SU-DHL-6 (cell line): ENCODE results near the gene FANCG.

Source experiments
- H2AFZ ChIP-seq: fragments of 200-600 bp; sonication (generic); 2 replicates; pipeline ENCODE4 v1.6.1; 2014; ENCODE audit warnings: low read depth, mild to moderate bottlenecking, moderate library complexity, mixed read lengths, antibody characterized with exemption, low read length; ENCODE audit not compliant: severe bottlenecking
- H3F3A ChIP-seq: fragments of 200-600 bp; shearing (Covaris generic); 2 replicates; pipeline ENCODE4 v1.6.0; 2016; ENCODE audit warnings: antibody characterized with exemption, mild to moderate bottlenecking; ENCODE audit not compliant: insufficient read depth
- H3K27ac ChIP-seq: fragments of 200-600 bp; sonication (generic); 2 replicates; pipeline ENCODE4 v1.5.1; 2016; ENCODE audit warnings: low read depth, mild to moderate bottlenecking, low read length, moderate library complexity, mixed read lengths
- H3K27me3 ChIP-seq: fragments of 200-600 bp; sonication (generic), shearing (Covaris generic); 2 replicates; pipeline ENCODE4 v1.6.0; 2014; ENCODE audit warnings: mild to moderate bottlenecking, low read length
- H3K36me3 ChIP-seq: fragments of 200-600 bp; sonication (generic); 2 replicates; pipeline ENCODE4 v1.6.1; 2014; ENCODE audit warnings: mild to moderate bottlenecking, low read length, mixed read lengths
- H3K4me2 ChIP-seq: fragments of 300-600, 200-600 bp; shearing (Covaris generic), sonication (generic); 2 replicates; pipeline ENCODE4 v1.6.0; 2014; ENCODE audit warnings: low read length, low read depth, mild to moderate bottlenecking; ENCODE audit not compliant: poor library complexity, severe bottlenecking
- H3K4me3 ChIP-seq: fragments of 200-600 bp; sonication (generic); 2 replicates; pipeline ENCODE4 v1.5.1; 2014; ENCODE audit warnings: antibody characterized with exemption, low read length, mild to moderate bottlenecking, mixed read lengths; ENCODE audit not compliant: insufficient read depth, poor library complexity, severe bottlenecking
- H3K79me2 ChIP-seq: fragments of 200-600 bp; sonication (generic); 2 replicates; pipeline ENCODE4 v1.6.1; 2014; ENCODE audit warnings: mild to moderate bottlenecking, low read length, moderate library complexity; ENCODE audit not compliant: insufficient read depth
- H3K9ac ChIP-seq: fragments of 200-600 bp; sonication (generic); 2 replicates; pipeline ENCODE4 v1.7.0; 2014; ENCODE audit warnings: mild to moderate bottlenecking, low read length
- H3K9me2 ChIP-seq: fragments of 200-600 bp; sonication (generic); replicated peaks from 2 replicates; pipeline ENCODE4 v1.6.1; 2014; ENCODE audit warnings: low read length; ENCODE audit not compliant: insufficient read depth
- H3K9me3 ChIP-seq: fragments of 200-600 bp; sonication (generic); 2 replicates; pipeline ENCODE4 v1.6.1; 2014; ENCODE audit warnings: low read length, mixed read lengths; ENCODE audit not compliant: insufficient read depth
- H4K20me1 ChIP-seq: fragments of 200-600 bp; sonication (generic); 2 replicates; pipeline ENCODE4 v1.6.1; 2014; ENCODE audit warnings: low read depth, mild to moderate bottlenecking, antibody characterized with exemption, low read length, moderate library complexity, mixed read lengths
- CTCF ChIP-seq: fragments of 200-600 bp; sonication (generic); IDR thresholded peaks from one replicate; pipeline ENCODE4 v1.5.1; 2017; ENCODE audit warnings: antibody characterized with exemption, mild to moderate bottlenecking, low read length, moderate library complexity; ENCODE audit not compliant: insufficient read depth, poor library complexity, severe bottlenecking
- EZH2phosphoT487 ChIP-seq: fragments of 200-600 bp; sonication (generic), shearing (Covaris generic); conservative IDR thresholded peaks from 2 replicates; pipeline ENCODE4 v1.6.1; 2018; ENCODE audit warnings: mild to moderate bottlenecking, antibody characterized with exemption, low read length, moderate library complexity, mixed read lengths

The FANCG gene

GRCh38 chr9:35069020-35069419 lies 10.7 kb downstream of the FANCG start:
- Histone ChIP-seq H3K9me2 (no peaks in the 10 kb centered on the region), H3K4me3 (no peak overlapping the region), H3K36me3 (peaks cover 33% of the 10 kb centered on the region), H3K9me3 (no peaks in the 10 kb centered on the region), H3F3A (peaks cover 20% of the 10 kb centered on the region), H3K27me3 (no peaks in the 10 kb centered on the region), H3K27ac (no peak overlapping the region), H3K4me2 (no peak overlapping the region), H2AFZ (no peak overlapping the region), H3K9ac (no peak overlapping the region), H3K79me2 (peaks cover 54% of the 10 kb centered on the region), H4K20me1 (peaks cover 44% of the 10 kb centered on the region)
- TF ChIP-seq CTCF (no peak), EZH2phosphoT487 (no peak)

DNA sequence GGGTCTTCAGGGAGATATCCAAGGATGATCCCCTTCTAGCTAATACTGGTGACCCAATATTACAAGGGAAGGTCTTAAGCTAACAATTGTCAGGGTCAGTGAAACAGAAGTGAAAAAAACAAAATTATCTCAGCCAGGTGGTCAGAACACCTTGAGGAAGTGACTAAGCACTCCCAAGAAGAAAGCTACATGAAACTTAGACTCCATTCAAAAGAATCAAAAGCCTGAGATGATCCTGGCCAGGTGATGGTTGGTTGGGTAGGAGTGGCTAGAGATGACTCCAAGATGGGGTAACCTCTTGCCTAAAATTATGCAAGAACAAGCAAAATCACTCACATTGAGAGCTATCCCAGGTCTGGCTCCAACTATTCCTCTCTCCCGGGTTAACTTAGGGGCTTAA lies 12.7 kb downstream of the FANCG start:
- Histone ChIP-seq H3K79me2 (peaks cover 54% of the 10 kb centered on the region), H4K20me1 (peaks cover 44% of the 10 kb centered on the region), H3K4me3 (no peak overlapping the region), H3K9me2 (no peaks in the 10 kb centered on the region), H3K9ac (no peak overlapping the region), H3K27me3 (no peaks in the 10 kb centered on the region), H3K9me3 (no peaks in the 10 kb centered on the region), H3K4me2 (no peak overlapping the region), H3F3A (peaks cover 10% of the 10 kb centered on the region), H2AFZ (no peak overlapping the region), H3K36me3 (peaks cover 51% of the 10 kb centered on the region), H3K27ac (no peak overlapping the region)
- TF ChIP-seq EZH2phosphoT487 = no peak
- no peak for TF ChIP-seq CTCF

DNA sequence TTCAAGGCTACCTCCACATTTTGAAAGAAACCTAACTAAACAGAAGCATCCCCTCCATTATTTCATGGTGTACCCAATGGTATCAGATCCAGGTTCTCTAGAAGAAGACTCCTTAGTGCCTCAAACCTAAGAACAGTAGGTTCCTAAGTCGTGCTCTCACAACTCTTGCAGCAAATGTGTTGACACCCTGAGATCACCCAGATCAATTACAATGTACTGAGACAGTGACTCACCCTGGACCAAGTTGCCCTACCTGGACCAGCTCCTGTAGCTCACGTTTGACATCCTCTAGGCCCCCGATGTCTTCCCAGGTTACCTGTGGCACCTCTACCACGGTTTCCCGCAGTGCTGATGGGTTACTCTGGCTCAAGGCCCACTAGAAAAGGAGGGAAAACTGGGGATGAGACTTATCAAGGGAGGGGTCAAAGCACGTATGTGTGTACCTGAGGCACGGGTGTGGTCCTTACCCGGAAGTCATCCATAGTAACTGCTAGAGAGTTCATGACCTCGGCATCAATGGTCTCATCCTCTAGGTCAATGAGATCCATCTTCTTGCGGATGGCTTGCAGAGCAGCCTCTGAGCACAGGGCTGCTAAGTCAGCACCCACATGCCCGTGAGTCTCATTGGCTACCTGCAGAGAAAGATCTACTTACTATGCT lies 19.1 kb downstream of the FANCG start:
- TF ChIP-seq CTCF (no peak), EZH2phosphoT487 (no peak)
- H3K27ac ChIP-seq = no peak overlapping the region
- H3K9ac ChIP-seq = no peak overlapping the region
- H3K4me3 ChIP-seq = no peak overlapping the region
- H4K20me1 ChIP-seq = no peaks in the 10 kb centered on the region
- H3K9me3 ChIP-seq = no peaks in the 10 kb centered on the region
- H3K9me2 ChIP-seq = no peaks in the 10 kb centered on the region
- H3K27me3 ChIP-seq = no peaks in the 10 kb centered on the region
- no peaks in the 10 kb centered on the region for H3K79me2 ChIP-seq
- H3K4me2 ChIP-seq = no peak overlapping the region
- H2AFZ ChIP-seq = no peak overlapping the region
- H3F3A ChIP-seq = peaks cover 5% of the 10 kb centered on the region; the same call in 1 of the 2 replicates
- peaks cover 81% of the 10 kb centered on the region for H3K36me3 ChIP-seq
